NCI-H446 treated with DMSO at 0.1 percent for 48 hours (cell line): ENCODE measurements around the gene RFPL2.
"Not testable (repeated sequence)": the region's sequence is repeated elsewhere in the genome, so short reads cannot be mapped to it uniquely, and the experiment has no call there.

Experiments used
- DNase-seq: peaks from one replicate; lab custom pipeline; 2025; lab: John Stamatoyannopoulos, UW

Gene RFPL2

GRCh38 chr22:32205974-32206773 is 1.3 kb upstream of the RFPL2 start:
- no peak for DNase-seq

GRCh38 chr22:32204040-32204855 is 625 bp downstream of the RFPL2 start:
- no peak for DNase-seq

DNA sequence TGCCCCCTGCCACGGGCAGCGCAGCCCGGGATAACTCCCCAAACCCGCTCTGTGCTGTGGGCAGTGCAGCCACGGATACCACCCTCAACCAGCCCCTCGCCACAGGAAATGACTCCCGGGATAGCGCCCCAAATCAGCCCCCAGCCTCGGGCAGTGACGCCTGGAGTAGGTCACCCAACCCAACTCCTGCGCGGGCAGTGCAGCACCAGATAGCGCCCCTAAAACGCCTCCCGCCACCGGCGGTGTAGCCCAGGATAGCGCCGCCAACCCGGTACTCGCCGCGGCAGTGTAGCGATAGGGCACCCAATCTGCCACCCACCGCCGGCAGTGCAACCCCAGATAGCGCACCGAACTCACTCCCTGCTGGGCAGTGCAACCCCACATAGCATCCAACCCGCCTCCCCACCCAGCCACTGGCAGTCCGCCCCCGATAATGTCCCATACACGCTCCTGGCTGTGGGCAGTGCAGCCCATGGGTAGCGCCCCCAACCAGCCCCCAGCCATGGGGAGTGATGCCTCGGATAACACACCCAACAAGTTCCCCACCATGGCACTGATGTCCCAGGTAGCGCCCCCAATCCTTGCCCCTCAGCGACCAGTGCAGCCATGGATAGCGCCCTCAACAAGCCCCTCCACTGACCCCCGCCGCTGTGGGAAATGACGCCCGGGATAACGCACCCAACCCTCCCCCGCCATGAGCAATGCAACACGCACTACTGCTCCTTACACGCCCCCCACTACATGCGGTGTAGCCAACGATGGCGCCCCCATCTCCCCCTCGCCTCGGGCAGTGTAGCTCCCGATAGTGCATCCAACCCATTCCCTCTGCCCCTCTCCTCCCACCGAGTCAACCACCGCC is 1.5 kb downstream of the RFPL2 start:
- no peak for DNase-seq

DNA sequence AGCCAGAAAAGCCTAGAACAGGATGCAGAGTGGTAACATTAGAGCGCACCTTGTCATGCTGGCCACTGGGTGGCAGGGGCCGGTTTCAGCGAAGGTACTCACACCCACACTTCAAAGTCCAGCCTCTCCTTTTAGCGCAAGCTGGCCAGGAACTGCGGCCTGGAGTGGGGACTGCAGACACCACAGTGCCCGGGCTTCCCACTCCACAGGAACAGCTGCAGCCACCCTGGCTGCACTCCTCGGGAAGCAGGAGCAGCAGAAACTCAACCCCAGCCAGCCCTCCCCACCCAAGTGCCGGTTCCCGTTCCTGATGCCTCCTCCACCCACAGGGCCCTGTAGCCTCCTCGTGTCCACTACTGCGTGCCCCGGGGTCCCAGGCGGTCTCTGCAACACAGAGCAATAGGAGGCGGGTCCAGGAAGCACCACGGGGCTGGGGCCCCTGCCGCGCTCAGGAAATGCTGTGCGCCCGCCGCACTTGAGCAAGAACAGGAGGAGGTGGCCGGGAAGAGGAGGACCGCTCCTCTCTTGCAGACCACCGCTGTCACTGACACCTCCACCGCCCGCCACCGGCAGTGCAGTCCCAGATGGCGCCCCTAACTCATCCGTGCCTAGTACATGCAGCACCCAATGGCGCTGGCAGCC is 2.2 kb downstream of the RFPL2 start:
- DNase-seq: no peak

- DNase-seq: no peak
Observed at GRCh38 chr22:32202161-32202538, 2.7 kb downstream of the RFPL2 start.

DNA sequence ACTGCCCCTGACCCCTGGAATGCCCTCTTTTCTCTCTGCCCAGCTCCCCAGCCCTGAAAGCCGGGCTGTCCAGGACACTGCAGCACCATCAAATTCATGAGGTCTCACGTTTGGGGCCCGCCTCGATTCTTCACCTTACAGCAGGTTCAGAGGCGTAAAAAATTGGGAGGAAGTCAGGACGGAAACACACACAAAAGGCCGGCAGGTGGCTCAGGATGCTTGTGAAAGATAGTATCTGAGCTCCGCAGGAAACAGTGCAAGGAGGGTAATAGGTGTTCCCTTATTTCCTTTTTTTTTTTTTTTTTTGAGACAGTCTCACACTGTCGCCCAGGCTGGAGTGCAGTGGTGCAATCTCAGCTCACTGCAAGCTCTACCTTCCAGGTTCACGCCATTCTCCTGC is 4.1 kb downstream of the RFPL2 start:
- no peak for DNase-seq

GRCh38 chr22:32199961-32200360 is 4.9 kb downstream of the RFPL2 start:
- no peak for DNase-seq

- no peak for DNase-seq
Observed at GRCh38 chr22:32199341-32199740, 5.5 kb downstream of the RFPL2 start.

DNA sequence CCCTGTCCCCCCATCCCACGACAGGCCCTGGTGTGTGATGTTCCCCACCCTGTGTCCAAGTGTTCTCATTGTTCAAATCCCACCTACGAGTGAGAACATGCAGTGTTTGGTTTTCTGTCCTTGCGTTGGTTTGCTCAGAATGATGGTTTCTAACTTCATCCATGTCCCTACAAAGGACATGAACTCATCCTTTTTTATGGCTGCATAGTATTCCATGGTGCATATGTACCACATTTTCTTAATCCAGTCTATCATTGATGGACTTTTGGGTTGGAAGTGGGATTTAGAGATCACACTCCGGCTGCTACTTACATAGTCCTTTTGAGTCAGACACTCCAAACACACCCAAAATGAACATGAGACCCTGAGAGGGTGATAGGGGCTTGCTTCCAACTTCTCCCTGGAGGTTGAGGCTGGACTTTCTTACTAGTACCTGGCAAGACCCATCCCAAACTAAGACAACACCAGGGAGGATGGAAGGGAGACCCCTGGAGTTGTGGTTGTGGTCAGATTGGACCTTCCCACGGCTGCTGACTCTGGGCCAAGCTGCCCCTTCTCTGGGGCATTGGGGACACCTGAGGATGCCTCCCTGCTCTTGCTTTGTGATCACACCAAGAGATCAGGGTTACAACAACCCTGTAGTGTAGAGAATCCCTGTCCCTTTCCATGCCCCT is 7.2 kb downstream of the RFPL2 start:
- DNase-seq: not testable (repeated sequence)

- not testable (repeated sequence) for DNase-seq
Observed at GRCh38 chr22:32195900-32196299, 9.0 kb downstream of the RFPL2 start.

DNA sequence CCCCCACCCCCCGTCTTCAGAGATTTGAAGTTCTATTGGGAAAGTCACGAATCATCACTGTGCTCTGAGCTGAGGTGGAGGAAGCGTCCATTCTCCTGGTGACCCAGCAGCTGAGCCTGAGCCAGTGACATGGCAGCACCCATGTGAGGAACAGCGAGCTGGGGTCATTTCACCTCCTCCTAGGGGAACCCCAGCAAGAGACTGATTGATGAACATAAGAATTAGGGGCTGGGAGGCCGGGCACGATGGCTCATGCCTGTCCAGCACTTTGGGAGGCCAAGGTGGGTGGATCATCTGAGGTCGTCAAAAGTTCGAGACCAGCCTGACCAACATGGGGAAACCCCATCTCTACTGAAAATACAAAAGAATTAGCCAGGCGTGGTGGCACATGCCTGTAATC is 11.5 kb downstream of the RFPL2 start:
- not testable (repeated sequence) for DNase-seq

GRCh38 chr22:32191021-32191420 is 13.9 kb downstream of the RFPL2 start:
- DNase-seq: not testable (repeated sequence)

- DNase-seq: no peak
Observed at GRCh38 chr22:32185821-32186220, 19.1 kb downstream of the RFPL2 start.

DNA sequence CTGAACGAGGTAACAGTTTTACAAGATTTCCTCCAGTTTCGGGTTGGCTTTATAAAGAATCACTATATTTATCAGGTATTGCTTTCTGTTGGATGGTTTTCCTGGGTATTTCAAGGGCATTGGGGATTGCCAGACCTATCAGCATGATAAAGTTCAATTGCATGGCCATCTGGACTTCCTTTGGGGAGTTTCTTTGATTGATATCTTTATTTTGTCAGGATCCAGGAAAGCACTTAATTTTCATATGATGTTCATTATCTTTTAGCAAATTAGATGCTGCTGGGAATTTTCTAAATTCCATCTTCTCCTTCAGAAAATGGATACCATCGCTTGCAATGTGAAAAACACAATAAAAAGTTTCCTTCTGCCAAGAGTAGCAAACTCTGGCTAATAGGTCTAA is 21.2 kb downstream of the RFPL2 start:
- no peak for DNase-seq

DNA sequence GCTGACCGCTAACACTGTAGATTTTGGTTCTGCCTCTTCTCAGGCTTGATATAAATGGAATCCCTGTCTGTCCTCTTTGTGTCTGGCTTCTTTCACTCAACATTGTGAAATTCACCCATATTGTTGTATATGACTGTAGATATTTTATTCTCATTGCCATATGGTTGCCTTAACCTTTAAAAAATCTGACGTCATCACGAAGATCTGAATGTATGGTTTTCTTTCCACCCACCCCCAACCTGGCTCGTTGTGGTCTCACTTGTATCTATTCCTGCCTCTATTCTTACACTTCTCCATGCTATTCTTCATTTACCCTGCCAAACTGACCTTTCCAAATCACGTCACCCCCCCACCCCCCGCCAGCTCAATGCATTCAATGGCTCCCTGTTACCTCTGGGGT is 23.8 kb downstream of the RFPL2 start:
- no peak for DNase-seq

DNA sequence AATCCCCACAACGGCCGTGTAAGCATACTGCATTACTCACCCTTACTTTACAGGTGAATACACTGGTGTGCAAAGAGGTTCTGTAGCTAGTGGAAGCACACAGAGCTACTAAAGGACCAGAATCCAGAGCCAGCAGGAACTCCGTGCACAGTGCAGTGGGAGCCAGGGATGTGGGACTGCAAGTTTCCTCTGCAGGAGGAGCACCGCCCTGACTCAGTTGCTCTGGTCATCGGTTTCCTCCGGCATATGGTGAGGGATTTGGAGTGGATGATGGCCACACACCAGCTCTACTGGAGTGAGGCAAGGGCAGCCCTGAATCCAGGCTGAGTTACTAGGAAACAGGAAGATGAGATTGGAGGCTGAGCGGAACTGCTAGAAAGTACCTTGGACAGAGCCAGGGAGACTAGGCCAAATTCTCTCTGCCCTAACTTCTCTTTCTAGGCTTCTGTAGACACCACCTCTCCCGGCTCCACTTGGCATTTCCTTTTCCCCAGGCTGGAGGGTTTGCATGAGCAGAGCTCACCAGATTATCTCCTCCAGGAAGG is 27.6 kb downstream of the RFPL2 start:
- DNase-seq: no peak

DNA sequence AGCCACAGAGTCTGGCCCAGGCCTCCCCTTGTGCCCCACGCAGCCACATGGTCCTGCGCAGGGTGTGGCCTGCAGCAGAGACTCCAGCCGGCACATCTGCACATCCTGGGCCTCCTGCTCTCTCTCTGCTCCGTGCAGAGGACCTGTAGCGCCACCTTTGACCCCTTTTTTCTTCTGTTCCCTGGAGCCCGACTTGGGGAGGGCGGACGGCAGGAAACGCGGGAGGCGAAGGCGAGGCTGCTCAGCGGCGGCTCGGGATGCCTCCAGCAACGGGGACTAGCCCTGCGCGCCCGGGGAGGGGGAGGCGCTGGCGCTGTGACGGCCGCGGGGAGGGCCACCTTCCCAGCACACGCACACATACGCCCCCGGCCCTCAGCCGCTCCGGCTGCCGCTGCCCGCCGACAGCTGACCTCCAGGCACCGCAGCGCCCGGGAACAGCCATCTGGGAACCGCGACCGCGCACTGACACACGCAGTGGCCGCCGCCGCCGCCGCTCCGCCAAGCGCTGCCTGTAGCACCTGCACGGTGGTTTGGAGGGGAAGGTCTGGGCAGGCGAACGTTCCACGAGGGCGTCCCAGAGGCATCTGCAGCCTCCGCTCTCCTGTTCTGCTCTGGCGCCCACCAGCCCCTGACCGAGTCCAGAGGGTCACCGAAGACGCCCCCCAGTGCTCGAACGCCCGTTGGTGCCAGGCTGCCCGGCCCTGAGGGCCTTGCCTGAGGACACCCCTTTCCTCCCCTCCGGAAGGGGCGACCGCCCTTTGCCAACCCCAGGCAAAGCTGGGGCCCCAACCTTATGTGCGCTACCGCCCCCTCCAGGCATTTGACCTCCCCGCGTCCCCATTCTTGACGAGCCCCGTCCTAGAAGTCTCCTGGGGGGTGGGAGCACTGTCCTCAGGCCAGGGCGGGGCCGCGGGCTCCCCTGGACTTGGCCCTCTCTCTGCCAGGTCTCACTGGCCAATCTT is 28.9 kb downstream of the RFPL2 start:
- DNase-seq: no peak

GRCh38 chr22:32175115-32175514 is 29.8 kb downstream of the RFPL2 start:
- no peak for DNase-seq

DNA sequence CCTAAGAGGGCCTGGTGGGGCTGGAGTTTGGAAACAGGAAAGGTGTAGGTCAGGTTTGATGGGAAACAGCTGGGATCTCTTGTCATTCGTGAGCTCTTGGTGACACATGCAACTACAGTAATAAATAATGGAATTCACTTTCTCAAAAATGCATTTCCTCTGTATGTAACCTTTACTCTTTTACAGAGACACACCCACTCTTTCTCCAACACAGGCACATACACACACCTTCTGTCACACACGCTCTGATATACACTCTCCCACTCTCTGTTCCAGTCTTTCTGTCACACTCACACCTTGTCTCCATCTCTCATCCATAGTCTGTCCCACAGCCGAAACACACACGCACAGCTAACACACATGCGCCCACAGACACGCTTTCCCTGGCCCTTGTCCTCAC is 39.2 kb downstream of the RFPL2 start:
- DNase-seq: no peak
